GM12872 (cell line): ENCODE data around the gene MEIS1.

ENCODE experiments used
- CTCF ChIP-seq: IDR thresholded peaks from 3 replicates; pipeline ENCODE4 v1.5.1; 2011; ENCODE audit warnings: low read depth, mild to moderate bottlenecking, low read length, moderate library complexity; ENCODE audit not compliant: insufficient read depth

MEIS1 gene

GRCh38 chr2:66561645-66562303, 126.8 kb downstream of the MEIS1 start:
- TF ChIP-seq CTCF: no peak

GRCh38 chr2:66562304-66562685, 127.4 kb downstream of the MEIS1 start:
- TF ChIP-seq CTCF: no peak

- TF ChIP-seq CTCF: no peak
These were observed 128.5 kb downstream of the MEIS1 start for GRCh38 chr2:66563473-66563872.

- TF ChIP-seq CTCF: no peak
These were observed 130.4 kb downstream of the MEIS1 start for GRCh38 chr2:66565291-66565690.

- no peak for TF ChIP-seq CTCF
These were observed 131.9 kb downstream of the MEIS1 start for GRCh38 chr2:66566726-66567399.

GRCh38 chr2:66567729-66568128, 132.8 kb downstream of the MEIS1 start:
- no peak for TF ChIP-seq CTCF

GRCh38 chr2:66568650-66569300, 133.8 kb downstream of the MEIS1 start:
- no peak for TF ChIP-seq CTCF
